ENCODE data around the gene CRBN.

DNA sequence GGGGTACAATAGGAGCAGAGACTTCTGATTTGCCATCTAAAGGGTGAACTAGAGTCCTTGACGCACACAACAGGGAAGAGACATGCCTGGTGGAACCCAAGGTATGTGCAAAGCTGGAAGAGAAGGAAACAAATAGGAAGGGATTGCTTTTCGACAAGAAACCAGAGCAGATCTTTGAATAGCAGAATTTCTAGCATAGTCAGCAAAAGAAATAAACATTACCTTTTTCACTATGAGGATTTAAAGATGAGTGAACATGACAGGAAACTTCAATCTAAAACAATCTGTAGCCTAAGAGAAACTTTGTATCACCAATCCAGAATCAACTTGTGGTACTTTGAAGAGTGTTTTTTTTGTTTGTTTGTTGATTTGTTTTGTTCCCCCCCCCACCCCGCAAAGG lies 74.2 kb downstream of the CRBN start:
- no peak for TF ChIP-seq PPARA (CRISPR knock-in tag; IDR thresholded peaks at IDR 0.05; ENCODE audit: borderline replicate concordance)
- TF ChIP-seq ZNF70 (CRISPR knock-in tag; IDR thresholded peaks at IDR 0.05), result no peak
- no peak for TF ChIP-seq ZFP30 (CRISPR knock-in tag; IDR thresholded peaks at IDR 0.05)
- no peak for TF ChIP-seq BACH2 (CRISPR knock-in tag; IDR thresholded peaks at IDR 0.05; ENCODE audit: borderline replicate concordance)
- TF ChIP-seq TCF4 (CRISPR knock-in tag; IDR thresholded peaks at IDR 0.05; ENCODE audit: borderline replicate concordance), result no peak
- TF ChIP-seq, protein P1, sequence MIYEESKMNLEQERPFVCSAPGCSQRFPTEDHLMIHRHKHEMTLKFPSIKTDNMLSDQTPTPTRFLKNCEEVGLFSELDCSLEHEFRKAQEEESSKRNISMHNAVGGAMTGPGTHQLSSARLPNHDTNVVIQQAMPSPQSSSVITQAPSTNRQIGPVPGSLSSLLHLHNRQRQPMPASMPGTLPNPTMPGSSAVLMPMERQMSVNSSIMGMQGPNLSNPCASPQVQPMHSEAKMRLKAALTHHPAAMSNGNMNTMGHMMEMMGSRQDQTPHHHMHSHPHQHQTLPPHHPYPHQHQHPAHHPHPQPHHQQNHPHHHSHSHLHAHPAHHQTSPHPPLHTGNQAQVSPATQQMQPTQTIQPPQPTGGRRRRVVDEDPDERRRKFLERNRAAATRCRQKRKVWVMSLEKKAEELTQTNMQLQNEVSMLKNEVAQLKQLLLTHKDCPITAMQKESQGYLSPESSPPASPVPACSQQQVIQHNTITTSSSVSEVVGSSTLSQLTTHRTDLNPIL (CRISPR knock-in tag; IDR thresholded peaks at IDR 0.05; ENCODE audit: low read depth), result no peak
- no peak for TF ChIP-seq ARNTL (CRISPR knock-in tag; IDR thresholded peaks at IDR 0.05; ENCODE audit: borderline replicate concordance, low read depth)
- TF ChIP-seq, protein P2, sequence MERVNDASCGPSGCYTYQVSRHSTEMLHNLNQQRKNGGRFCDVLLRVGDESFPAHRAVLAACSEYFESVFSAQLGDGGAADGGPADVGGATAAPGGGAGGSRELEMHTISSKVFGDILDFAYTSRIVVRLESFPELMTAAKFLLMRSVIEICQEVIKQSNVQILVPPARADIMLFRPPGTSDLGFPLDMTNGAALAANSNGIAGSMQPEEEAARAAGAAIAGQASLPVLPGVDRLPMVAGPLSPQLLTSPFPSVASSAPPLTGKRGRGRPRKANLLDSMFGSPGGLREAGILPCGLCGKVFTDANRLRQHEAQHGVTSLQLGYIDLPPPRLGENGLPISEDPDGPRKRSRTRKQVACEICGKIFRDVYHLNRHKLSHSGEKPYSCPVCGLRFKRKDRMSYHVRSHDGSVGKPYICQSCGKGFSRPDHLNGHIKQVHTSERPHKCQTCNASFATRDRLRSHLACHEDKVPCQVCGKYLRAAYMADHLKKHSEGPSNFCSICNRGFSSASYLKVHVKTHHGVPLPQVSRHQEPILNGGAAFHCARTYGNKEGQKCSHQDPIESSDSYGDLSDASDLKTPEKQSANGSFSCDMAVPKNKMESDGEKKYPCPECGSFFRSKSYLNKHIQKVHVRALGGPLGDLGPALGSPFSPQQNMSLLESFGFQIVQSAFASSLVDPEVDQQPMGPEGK (CRISPR knock-in tag; IDR thresholded peaks at IDR 0.05; ENCODE audit: borderline replicate concordance), result no peak
- TF ChIP-seq ZFP3 (CRISPR knock-in tag; IDR thresholded peaks at IDR 0.05), result no peak
